ENCODE measurements around the gene KRTAP10-8. TPM values are rescaled to one million over a fixed set of nuclear protein-coding genes. Genes with fewer than 3 reads are reported as not detected.

KRTAP10-8 gene
- total and polyA plus RNA-seq, 2 experiments from 2014 or later: not detected

GRCh38 chr21:44598061-44598460 is 13.8 kb upstream of the KRTAP10-8 start (continued):
- TF ChIP-seq REST (IDR thresholded peaks at IDR 0.05; ENCODE audit: unreplicated experiment) (no peak), NANOG (IDR thresholded peaks at IDR 0.05; ENCODE audit: borderline replicate concordance) (no peak), EZH2phosphoT487 (IDR thresholded peaks at IDR 0.05; ENCODE audit: unreplicated experiment) (no peak), ETS1 (IDR thresholded peaks at IDR 0.05) (no peak), STAT1 (IDR thresholded peaks at IDR 0.05; ENCODE audit: unreplicated experiment) (no peak), POLR2AphosphoS5 (IDR thresholded peaks at IDR 0.05; ENCODE audit: low read depth) (no peak), ZNF331 (CRISPR knock-in tag; IDR thresholded peaks at IDR 0.05; ENCODE audit: low read depth) (no peak)

GRCh38 chr21:44599264-44600029 is 12.4 kb upstream of the KRTAP10-8 start:
- peaks cover 11% of the 10 kb centered on the region for H3K9me3 Mint-ChIP-seq
- H4K20me1 ChIP-seq (replicated peaks; ENCODE audit: insufficient read depth): no peaks in the 10 kb centered on the region
- no peaks in the 10 kb centered on the region for H3K9me2 ChIP-seq (ENCODE audit: insufficient read depth)
- H3K4me3 ChIP-seq: no peak overlapping the region
- H3K27me3 Mint-ChIP-seq (ENCODE audit: insufficient read depth, low read depth, poor library complexity): peaks cover 11% of the 10 kb centered on the region
- peaks cover 23% of the 10 kb centered on the region for H3K4me1 Mint-ChIP-seq
- no peaks in the 10 kb centered on the region for H3K27me3 ChIP-seq (ENCODE audit: insufficient read depth)
- H3F3A ChIP-seq (replicated peaks; ENCODE audit: low read depth): no peaks in the 10 kb centered on the region
- H3K36me3 Mint-ChIP-seq (ENCODE audit: low read depth): no peaks in the 10 kb centered on the region; the same call in 2 of the 3 replicates
- no peak overlapping the region; the same call in 1 of the 2 replicates for H3K27ac ChIP-seq (ENCODE audit: low read depth)
- no peak overlapping the region; the same call in 1 of the 2 replicates for H2AFZ ChIP-seq
- H3K36me3 ChIP-seq (ENCODE audit: insufficient read depth): no peaks in the 10 kb centered on the region
- no peak for DNase-seq (ENCODE audit: low spot score)
- peaks cover 7% of the 10 kb centered on the region; the same call in 1 of the 2 replicates for H3K4me1 ChIP-seq (ENCODE audit: insufficient read depth)
- H3K79me2 ChIP-seq (replicated peaks; ENCODE audit: insufficient read depth): no peaks in the 10 kb centered on the region
- no peak overlapping the region for H3K4me2 ChIP-seq
- no peak overlapping the region for H3K4me3 Mint-ChIP-seq
- peak overlapping the region; percentile 80; the same call in 1 of the 2 replicates for H3K27ac Mint-ChIP-seq
- no peak for ATAC-seq
- TF ChIP-seq ZNF331 (CRISPR knock-in tag; IDR thresholded peaks at IDR 0.05; ENCODE audit: low read depth) (no peak), EZH2 (IDR thresholded peaks at IDR 0.05; ENCODE audit: low read depth, unreplicated experiment) (no peak), EZH2phosphoT487 (IDR thresholded peaks at IDR 0.05; ENCODE audit: unreplicated experiment) (no peak), ETS1 (IDR thresholded peaks at IDR 0.05) (no peak), STAT1 (IDR thresholded peaks at IDR 0.05; ENCODE audit: unreplicated experiment) (no peak), POLR2AphosphoS5 (IDR thresholded peaks at IDR 0.05; ENCODE audit: low read depth) (no peak), ZNF114 (CRISPR knock-in tag; IDR thresholded peaks at IDR 0.05) (no peak), CREB1 (CRISPR knock-in tag; IDR thresholded peaks at IDR 0.05; ENCODE audit: low read depth) (no peak), JUNB (IDR thresholded peaks at IDR 0.05; ENCODE audit: unreplicated experiment) (no peak)
- TF ChIP-seq, protein P1, sequence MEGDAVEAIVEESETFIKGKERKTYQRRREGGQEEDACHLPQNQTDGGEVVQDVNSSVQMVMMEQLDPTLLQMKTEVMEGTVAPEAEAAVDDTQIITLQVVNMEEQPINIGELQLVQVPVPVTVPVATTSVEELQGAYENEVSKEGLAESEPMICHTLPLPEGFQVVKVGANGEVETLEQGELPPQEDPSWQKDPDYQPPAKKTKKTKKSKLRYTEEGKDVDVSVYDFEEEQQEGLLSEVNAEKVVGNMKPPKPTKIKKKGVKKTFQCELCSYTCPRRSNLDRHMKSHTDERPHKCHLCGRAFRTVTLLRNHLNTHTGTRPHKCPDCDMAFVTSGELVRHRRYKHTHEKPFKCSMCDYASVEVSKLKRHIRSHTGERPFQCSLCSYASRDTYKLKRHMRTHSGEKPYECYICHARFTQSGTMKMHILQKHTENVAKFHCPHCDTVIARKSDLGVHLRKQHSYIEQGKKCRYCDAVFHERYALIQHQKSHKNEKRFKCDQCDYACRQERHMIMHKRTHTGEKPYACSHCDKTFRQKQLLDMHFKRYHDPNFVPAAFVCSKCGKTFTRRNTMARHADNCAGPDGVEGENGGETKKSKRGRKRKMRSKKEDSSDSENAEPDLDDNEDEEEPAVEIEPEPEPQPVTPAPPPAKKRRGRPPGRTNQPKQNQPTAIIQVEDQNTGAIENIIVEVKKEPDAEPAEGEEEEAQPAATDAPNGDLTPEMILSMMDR (conservative IDR thresholded peaks at IDR 0.05; ENCODE audit: low read depth in 2 of 2): no peak
